ENCODE data around the gene CASP9.

DNA sequence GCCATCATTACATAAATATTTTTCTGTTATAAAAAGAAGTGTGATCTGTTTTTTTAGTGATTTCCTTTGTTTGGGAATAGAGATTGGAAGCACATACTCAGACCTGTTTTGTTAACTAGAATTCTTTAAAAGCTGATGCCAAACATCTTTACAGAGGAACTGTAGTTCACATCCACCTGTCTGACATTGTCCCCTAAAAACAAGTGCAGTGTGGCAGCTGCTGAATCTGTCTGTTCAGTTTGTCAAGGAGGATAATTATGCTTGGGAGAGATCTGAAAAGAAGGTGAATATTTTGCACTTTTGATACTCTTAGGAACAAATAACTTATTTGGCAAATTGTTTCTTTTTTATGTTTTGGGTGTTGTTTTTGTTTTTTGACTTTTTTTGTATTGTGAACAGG lies 47.3 kb upstream of the CASP9 start:
- TF ChIP-seq, protein P1, sequence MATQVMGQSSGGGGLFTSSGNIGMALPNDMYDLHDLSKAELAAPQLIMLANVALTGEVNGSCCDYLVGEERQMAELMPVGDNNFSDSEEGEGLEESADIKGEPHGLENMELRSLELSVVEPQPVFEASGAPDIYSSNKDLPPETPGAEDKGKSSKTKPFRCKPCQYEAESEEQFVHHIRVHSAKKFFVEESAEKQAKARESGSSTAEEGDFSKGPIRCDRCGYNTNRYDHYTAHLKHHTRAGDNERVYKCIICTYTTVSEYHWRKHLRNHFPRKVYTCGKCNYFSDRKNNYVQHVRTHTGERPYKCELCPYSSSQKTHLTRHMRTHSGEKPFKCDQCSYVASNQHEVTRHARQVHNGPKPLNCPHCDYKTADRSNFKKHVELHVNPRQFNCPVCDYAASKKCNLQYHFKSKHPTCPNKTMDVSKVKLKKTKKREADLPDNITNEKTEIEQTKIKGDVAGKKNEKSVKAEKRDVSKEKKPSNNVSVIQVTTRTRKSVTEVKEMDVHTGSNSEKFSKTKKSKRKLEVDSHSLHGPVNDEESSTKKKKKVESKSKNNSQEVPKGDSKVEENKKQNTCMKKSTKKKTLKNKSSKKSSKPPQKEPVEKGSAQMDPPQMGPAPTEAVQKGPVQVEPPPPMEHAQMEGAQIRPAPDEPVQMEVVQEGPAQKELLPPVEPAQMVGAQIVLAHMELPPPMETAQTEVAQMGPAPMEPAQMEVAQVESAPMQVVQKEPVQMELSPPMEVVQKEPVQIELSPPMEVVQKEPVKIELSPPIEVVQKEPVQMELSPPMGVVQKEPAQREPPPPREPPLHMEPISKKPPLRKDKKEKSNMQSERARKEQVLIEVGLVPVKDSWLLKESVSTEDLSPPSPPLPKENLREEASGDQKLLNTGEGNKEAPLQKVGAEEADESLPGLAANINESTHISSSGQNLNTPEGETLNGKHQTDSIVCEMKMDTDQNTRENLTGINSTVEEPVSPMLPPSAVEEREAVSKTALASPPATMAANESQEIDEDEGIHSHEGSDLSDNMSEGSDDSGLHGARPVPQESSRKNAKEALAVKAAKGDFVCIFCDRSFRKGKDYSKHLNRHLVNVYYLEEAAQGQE (IDR thresholded peaks at IDR 0.05; ENCODE audit: unreplicated experiment), result no peak
- TF ChIP-seq, protein P2, sequence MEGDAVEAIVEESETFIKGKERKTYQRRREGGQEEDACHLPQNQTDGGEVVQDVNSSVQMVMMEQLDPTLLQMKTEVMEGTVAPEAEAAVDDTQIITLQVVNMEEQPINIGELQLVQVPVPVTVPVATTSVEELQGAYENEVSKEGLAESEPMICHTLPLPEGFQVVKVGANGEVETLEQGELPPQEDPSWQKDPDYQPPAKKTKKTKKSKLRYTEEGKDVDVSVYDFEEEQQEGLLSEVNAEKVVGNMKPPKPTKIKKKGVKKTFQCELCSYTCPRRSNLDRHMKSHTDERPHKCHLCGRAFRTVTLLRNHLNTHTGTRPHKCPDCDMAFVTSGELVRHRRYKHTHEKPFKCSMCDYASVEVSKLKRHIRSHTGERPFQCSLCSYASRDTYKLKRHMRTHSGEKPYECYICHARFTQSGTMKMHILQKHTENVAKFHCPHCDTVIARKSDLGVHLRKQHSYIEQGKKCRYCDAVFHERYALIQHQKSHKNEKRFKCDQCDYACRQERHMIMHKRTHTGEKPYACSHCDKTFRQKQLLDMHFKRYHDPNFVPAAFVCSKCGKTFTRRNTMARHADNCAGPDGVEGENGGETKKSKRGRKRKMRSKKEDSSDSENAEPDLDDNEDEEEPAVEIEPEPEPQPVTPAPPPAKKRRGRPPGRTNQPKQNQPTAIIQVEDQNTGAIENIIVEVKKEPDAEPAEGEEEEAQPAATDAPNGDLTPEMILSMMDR (conservative IDR thresholded peaks at IDR 0.05; ENCODE audit: low read depth in 2 of 2), result no peak
- TF ChIP-seq CREB1 (CRISPR knock-in tag; IDR thresholded peaks at IDR 0.05; ENCODE audit: low read depth) (no peak), JUNB (IDR thresholded peaks at IDR 0.05; ENCODE audit: unreplicated experiment) (no peak), EZH2 (IDR thresholded peaks at IDR 0.05; ENCODE audit: low read depth, unreplicated experiment) (no peak), POLR2AphosphoS5 (IDR thresholded peaks at IDR 0.05; ENCODE audit: low read depth) (no peak)
